Skin epidermis (tissue), 12 donors: ENCODE results near the gene FAF2.
A peak's percentile ranks its signal among the peaks of the same experiment; 100 is the strongest.
"Not testable (repeated sequence)": the region's sequence is repeated elsewhere in the genome, so short reads cannot be mapped to it uniquely, and the experiment has no call there.

Experiments used
- H3K27ac ChIP-seq, 21 experiments: fragments of 200-600 bp; sonication (generic) in 11 of 21; one replicate each; pipeline ENCODE4 v1.5.0; 2020; ENCODE audit warnings: mild to moderate bottlenecking in 3 of 21, inconsistent platforms in 2 of 21, moderate library complexity in 2 of 21
- H3K4me3 ChIP-seq, 7 experiments: fragments of 200-600 bp; sonication (generic) in 2 of 7; one replicate each; pipeline ENCODE4 v1.5.0; 2020; ENCODE audit warnings: inconsistent platforms in 2 of 7, mild to moderate bottlenecking in 2 of 7, moderate library complexity in 1 of 7

The FAF2 gene

GRCh38 chr5:176446884-176447590 lies 1.1 kb upstream of the FAF2 start:
- Histone ChIP-seq H3K27ac (peak overlapping the region; percentile 31 to 100 (median 96)), H3K4me3 (peak overlapping the region; percentile 71 to 96 (median 79))

DNA sequence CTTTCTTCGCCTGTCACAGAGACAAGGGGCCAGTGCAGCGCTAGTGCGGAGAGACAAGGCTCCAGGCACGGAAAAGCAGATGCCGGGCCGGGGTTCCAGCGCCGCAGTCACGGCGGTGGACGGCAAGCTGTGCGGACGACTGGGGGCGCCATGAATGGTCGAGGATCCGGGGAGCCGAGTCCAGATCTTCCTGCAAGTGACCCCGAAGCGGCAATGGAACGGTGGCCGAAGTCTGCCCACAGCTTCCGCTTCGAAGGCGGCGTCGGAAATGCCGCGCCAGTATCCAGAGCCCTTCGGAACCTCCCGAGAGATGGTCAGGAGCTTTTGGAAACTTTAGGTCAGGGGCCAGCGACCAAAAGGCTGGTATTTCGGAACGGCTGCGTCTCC lies 601 bp upstream of the FAF2 start:
- H3K27ac ChIP-seq, result peak overlapping the region; percentile 31 to 100 (median 96)

DNA sequence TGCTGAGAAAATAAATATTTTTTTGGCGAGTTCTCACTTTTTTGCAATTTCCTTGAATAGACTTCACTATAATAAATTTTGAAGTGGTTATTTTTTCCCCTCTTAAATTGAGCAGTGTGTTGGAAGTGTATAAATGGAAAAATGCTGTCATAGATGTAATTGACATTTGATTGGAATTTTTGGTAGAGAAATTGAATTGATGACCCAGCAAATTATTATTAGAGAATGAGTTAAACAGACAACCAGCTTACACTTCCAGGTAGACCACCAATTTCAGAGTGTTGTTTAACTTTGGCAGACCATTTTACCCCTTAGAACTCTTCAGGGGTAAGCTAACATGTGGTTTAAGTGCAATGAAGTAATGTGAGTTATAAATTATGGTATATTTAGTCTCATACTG lies 1.9 kb downstream of the FAF2 start:
- Histone ChIP-seq H3K4me3 (no peak overlapping the region), H3K27ac (no peak overlapping the region)

More for the DNA sequence above, 601 bp upstream of the FAF2 start:
- H3K4me3 ChIP-seq, result peak overlapping the region; percentile 71 to 96 (median 79)

DNA sequence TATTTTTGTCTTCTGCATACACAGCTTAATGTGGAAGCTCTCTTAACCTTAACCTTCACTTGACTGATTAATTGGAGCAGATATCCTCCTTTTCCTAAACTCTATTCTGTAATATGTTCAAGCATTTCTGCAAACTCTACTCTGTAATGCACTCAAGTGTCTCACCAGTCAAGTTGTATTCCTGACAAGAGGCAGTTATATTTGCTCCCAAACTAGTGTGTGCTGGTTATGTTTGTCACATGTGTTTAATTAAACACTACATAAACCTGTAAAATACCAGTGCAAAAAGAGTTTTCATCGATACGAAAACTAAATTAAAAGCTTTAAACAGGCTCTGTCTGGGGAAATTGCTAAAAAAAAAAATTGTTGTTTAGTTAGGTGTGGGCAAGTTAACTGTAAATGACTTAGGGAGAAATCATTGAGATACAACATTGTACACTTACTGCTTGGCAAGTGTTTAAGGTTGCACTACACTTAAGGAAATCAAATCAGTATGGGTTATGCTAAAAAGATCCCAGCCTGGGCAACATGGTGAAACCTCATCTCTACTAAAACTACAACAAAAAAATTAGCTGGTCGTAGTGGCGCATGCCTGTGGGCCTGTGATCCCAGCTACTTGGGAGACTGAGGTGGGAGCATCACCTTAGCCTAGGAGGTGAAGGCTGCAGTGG lies 6.7 kb downstream of the FAF2 start:
- Histone ChIP-seq H3K4me3 (no peak overlapping the region), H3K27ac (no peak overlapping the region)

GRCh38 chr5:176458904-176459561 lies 10.8 kb downstream of the FAF2 start:
- H3K4me3 ChIP-seq, result no peak overlapping the region
- H3K27ac ChIP-seq, result no peak overlapping the region

GRCh38 chr5:176461349-176461748 lies 13.2 kb downstream of the FAF2 start:
- Histone ChIP-seq H3K27ac (no peak overlapping the region), H3K4me3 (no peak overlapping the region)

DNA sequence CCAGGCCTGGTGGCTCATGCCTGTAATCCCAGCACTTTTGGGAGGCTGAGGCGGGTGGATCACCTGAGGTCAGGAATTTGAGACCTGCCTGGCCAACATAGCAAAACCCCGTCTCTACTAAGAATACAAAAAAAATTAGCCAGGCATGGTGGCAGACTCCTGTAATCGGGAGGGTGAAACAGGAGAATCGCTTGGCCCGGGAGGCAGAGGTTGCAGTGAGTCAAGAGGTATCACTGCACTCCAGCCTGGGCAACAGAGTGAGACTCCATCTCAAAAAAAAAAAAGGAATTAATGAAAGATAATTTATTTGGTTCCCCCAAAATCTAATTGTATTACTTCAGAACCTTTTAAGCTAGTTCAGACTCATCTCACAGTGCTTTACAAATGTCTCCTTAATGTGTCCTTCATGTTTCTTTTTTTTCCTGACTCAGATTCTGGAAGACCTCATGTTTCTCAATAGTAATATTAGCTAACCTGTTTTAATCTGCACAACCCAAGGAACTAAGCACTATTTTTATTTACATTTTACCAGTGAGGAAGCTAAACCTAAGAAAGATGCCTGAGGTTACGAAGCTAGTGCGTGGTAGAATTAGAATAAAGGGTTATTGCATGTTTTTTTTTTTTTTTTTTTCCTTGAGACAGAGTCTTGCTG lies 15.1 kb downstream of the FAF2 start:
- peak overlapping the region in 1 of 21 experiments; percentile 54 for H3K27ac ChIP-seq

GRCh38 chr5:176466245-176466871 lies 18.2 kb downstream of the FAF2 start:
- Histone ChIP-seq H3K27ac (peak overlapping the region in 5 of 21 experiments; percentile 8 to 41 (median 25)), H3K4me3 (no peak overlapping the region)

More for the DNA sequence above, 15.1 kb downstream of the FAF2 start:
- no peak overlapping the region for H3K4me3 ChIP-seq

GRCh38 chr5:176469296-176469695 lies 21.1 kb downstream of the FAF2 start:
- no peak overlapping the region for H3K27ac ChIP-seq

GRCh38 chr5:176470539-176470938 lies 22.4 kb downstream of the FAF2 start:
- H3K27ac ChIP-seq, result no peak overlapping the region
- H3K4me3 ChIP-seq, result no peak overlapping the region

More at GRCh38 chr5:176469296-176469695, 21.1 kb downstream of the FAF2 start:
- H3K4me3 ChIP-seq, result no peak overlapping the region

GRCh38 chr5:176471098-176471497 lies 22.9 kb downstream of the FAF2 start:
- Histone ChIP-seq H3K27ac (no peak overlapping the region), H3K4me3 (no peak overlapping the region)

- H3K27ac ChIP-seq, result no peak overlapping the region
- no peak overlapping the region for H3K4me3 ChIP-seq
These were observed 25.3 kb downstream of the FAF2 start for GRCh38 chr5:176473335-176474006.

DNA sequence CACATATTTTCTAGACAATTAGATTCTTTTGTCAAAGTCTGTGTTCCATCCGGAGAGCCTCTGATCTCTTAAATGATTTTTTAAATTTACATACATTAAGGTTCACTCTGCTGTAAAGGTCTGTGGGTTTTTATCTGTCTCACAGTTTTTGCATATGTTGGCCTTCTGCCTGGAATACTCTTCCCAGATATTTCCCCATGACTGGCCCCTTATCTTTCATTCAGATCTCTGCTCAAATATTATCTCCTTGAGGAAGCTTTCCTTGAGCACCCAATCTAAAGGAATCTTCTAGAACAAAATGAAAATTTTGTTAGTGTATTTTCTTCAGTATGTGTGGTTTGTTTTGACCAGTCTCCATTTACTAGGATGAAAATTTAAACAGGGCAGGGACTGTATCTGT lies 26.3 kb downstream of the FAF2 start:
- Histone ChIP-seq H3K27ac (no peak overlapping the region), H3K4me3 (no peak overlapping the region)

DNA sequence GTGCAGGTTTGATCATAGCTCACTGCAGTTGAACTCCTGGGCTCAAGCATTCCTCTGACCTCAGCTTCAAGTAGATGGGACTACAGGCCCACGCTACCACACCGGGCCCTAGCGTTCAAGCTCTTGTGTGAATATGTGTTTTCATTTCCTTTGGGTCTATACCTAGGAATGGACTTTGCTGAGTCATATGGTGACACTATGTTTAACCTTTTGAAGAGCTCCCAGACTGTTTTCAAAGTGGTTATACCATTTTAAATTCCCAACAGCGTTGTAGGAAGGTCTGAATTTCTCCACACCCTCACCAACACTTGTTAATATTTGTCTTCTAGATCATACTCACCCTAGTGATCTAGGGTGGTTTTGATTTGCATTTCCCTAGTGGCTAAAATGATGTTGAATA lies 33.5 kb downstream of the FAF2 start:
- Histone ChIP-seq H3K4me3 (no peak overlapping the region), H3K27ac (no peak overlapping the region)

GRCh38 chr5:176485176-176485575 lies 37.0 kb downstream of the FAF2 start:
- H3K27ac ChIP-seq, result no peak overlapping the region
- no peak overlapping the region for H3K4me3 ChIP-seq

- H3K4me3 ChIP-seq, result no peak overlapping the region
- no peak overlapping the region for H3K27ac ChIP-seq
These were observed 38.1 kb downstream of the FAF2 start for GRCh38 chr5:176486189-176486757.

GRCh38 chr5:176487160-176487559 lies 39.0 kb downstream of the FAF2 start:
- H3K4me3 ChIP-seq, H3K27ac ChIP-seq: not testable (repeated sequence)

- Histone ChIP-seq H3K27ac (no peak overlapping the region), H3K4me3 (no peak overlapping the region)
These were observed 40.9 kb downstream of the FAF2 start for GRCh38 chr5:176489077-176489476.

GRCh38 chr5:176490301-176490700 lies 42.1 kb downstream of the FAF2 start:
- Histone ChIP-seq H3K4me3 (no peak overlapping the region), H3K27ac (no peak overlapping the region)
